ENCODE results near the gene SCLY. TPM values are rescaled to one million over a fixed set of nuclear protein-coding genes. Genes with fewer than 3 reads are reported as not detected.
"Not testable (repeated sequence)": the region's sequence is repeated elsewhere in the genome, so short reads cannot be mapped to it uniquely, and the experiment has no call there.

Gene SCLY
- total and polyA plus RNA-seq, 9 donors, result 7.3 to 18.0 (median 12.5) TPM

GRCh38 chr2:238031751-238032150 is 29.1 kb upstream of the SCLY start:
- no peak for DNase-seq
- intact Hi-C loops (cut with DNase I), result no loop called here
- no peaks in the 10 kb centered on the region for H3K36me3 ChIP-seq
- no peak overlapping the region for H3K27ac ChIP-seq
- TF ChIP-seq EP300 (IDR thresholded peaks at IDR 0.05) (no peak), CTCF (IDR thresholded peaks at IDR 0.05) (no peak), POLR2A (IDR thresholded peaks at IDR 0.05) (no peak)
- H3K9me3 ChIP-seq, result no peaks in the 10 kb centered on the region
- no peak overlapping the region for H3K4me3 ChIP-seq
- no peaks in the 10 kb centered on the region for H3K27me3 ChIP-seq
- 96 to 99% (median 97%) methylated on average over 4 of the region's 4 CpGs for WGBS, 3 donors
- no peaks in the 10 kb centered on the region for H3K4me1 ChIP-seq (ENCODE audit: insufficient read depth)

GRCh38 chr2:238032755-238033337 is 28.0 kb upstream of the SCLY start:
- Histone ChIP-seq H3K4me1 (ENCODE audit: insufficient read depth) (no peaks in the 10 kb centered on the region), H3K4me3 (no peak overlapping the region), H3K36me3 (no peaks in the 10 kb centered on the region), H3K9me3 (no peaks in the 10 kb centered on the region), H3K27ac (no peak overlapping the region), H3K27me3 (no peaks in the 10 kb centered on the region)
- no peak for DNase-seq
- intact Hi-C loops (cut with DNase I), result no loop called here
- TF ChIP-seq CTCF (IDR thresholded peaks at IDR 0.05), result no peak
- TF ChIP-seq EP300 (IDR thresholded peaks at IDR 0.05), result no peak
- TF ChIP-seq POLR2A (IDR thresholded peaks at IDR 0.05), result no peak
- WGBS, 3 donors, result 65 to 81% (median 80%) methylated on average over 4 of the region's 4 CpGs

GRCh38 chr2:238033991-238034390 is 26.8 kb upstream of the SCLY start:
- H3K27me3 ChIP-seq; H3K4me1 ChIP-seq (ENCODE audit: insufficient read depth); H3K9me3 ChIP-seq; DNase-seq; intact Hi-C loops (cut with DNase I); H3K4me3 ChIP-seq; H3K27ac ChIP-seq; H3K36me3 ChIP-seq: not testable (repeated sequence)
- 96 to 99% (median 97%) methylated on average over 9 of the region's 9 CpGs for WGBS, 3 donors

- H3K9me3 ChIP-seq, result no peaks in the 10 kb centered on the region
- whole genome bisulfite sequencing, 3 donors, result 95 to 98% (median 95%) methylated on average over 8 of the region's 8 CpGs
- no peaks in the 10 kb centered on the region for H3K36me3 ChIP-seq
- no peaks in the 10 kb centered on the region for H3K27me3 ChIP-seq
- intact Hi-C loops (cut with DNase I), result no loop called here
- no peak overlapping the region for H3K4me3 ChIP-seq
- no peak overlapping the region for H3K27ac ChIP-seq
- no peaks in the 10 kb centered on the region for H3K4me1 ChIP-seq (ENCODE audit: insufficient read depth)
- DNase-seq, result no peak
- TF ChIP-seq POLR2A (IDR thresholded peaks at IDR 0.05) (no peak), EP300 (IDR thresholded peaks at IDR 0.05) (no peak), CTCF (IDR thresholded peaks at IDR 0.05) (no peak)
Observed at GRCh38 chr2:238038203-238038602, 22.6 kb upstream of the SCLY start.

DNA sequence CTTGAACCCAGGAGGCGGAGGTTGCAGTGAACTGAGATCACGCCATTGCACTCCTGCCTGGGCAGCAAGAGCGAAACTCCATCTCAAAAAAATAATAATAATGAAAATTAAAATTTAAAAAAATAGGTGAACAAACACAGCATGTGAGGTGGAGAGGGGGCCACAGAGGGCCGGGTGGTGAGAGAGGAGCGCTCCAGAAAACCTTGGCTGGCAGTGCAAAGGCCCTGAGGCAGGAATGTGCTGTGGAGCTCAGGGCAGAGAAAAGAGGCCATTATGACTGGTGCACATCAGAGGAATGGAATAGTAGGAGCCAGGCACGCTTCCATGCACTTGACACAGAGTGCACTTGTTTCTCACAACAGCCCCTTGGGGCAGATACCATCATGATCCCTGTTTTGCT is 21.6 kb upstream of the SCLY start:
- H3K4me3 ChIP-seq, result no peak overlapping the region
- H3K36me3 ChIP-seq, result no peaks in the 10 kb centered on the region
- WGBS, 3 donors, result 91 to 98% (median 94%) methylated on average over 6 of the region's 6 CpGs
- no peak overlapping the region for H3K27ac ChIP-seq
- no peaks in the 10 kb centered on the region for H3K9me3 ChIP-seq
- no peaks in the 10 kb centered on the region for H3K27me3 ChIP-seq
- DNase-seq, result no peak
- H3K4me1 ChIP-seq (ENCODE audit: insufficient read depth), result no peaks in the 10 kb centered on the region
- TF ChIP-seq EP300 (IDR thresholded peaks at IDR 0.05) (no peak), CTCF (IDR thresholded peaks at IDR 0.05) (no peak), POLR2A (IDR thresholded peaks at IDR 0.05) (no peak)
- intact Hi-C loops (cut with DNase I), result no loop called here
